ENCODE results near the gene GZMM.

GZMM gene

DNA sequence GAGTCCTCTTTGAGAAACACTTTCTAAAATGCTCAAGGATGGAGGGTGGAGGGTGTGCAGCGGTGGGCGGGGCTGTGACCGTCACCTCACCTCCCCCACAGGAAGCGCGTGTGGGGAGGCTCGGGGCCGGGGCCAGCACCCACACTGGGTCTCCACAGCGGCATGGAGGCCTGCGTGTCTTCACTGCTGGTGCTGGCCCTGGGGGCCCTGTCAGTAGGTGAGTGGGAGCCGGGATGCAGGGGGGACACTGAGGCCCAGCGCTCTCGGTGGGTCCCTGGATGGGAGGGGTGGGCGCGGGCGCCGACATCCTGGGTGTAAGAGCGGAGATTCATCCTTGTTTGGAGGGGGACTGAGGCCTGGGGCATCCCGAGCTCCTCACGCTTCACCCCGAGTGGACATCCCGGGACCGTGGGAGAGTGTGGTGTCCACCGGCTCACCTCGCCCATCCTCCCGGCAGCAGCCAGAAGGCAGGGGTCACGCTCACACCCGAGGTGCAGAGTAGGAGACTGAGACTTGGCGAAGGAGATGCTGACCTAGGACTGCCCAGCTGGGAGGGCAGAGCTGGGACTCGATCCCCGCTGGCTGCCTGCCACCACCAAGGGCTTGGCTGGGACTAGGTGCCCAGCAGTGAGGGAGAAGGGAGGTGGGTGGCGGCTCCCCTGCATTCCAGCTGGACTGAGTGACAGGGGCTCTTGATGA, at the start of gene GZMM:
Gene GZMM (plus strand): TSS at position 144 of the 699 bp plus-strand sequence. CDS start 19 bp downstream, at position 163.
- DNase-seq = peak; percentile 91

- no peak for DNase-seq
These were observed 49.4 kb upstream of the GZMM start for GRCh38 chr19:494171-495080.

DNA sequence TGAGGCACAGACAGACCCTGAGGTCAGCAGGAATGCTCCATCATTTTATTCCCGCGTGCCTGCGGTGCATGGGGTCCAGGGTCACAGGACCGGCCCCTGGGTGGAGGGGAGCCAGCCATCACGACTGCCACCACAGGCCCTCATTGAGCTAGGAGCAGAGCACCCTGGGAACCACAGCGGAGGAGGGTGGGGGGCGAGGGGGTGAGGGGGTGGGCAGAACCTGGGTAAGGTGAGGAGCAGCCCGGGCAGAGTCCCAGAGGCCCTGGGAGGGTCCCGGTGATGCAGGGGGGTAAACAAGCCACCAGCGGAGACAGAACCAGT, 48.8 kb upstream of the GZMM start:
- no peak for DNase-seq

GRCh38 chr19:495402-496111, 48.3 kb upstream of the GZMM start:
- DNase-seq = peak; percentile 52

- DNase-seq = no peak
These were observed 47.7 kb upstream of the GZMM start, which contains the start of gene MADCAM1 for GRCh38 chr19:496112-496665. Gene MADCAM1, plus strand, starts transcription at chr19:496486. Its CDS starts 14 bp downstream, at chr19:496500.

DNA sequence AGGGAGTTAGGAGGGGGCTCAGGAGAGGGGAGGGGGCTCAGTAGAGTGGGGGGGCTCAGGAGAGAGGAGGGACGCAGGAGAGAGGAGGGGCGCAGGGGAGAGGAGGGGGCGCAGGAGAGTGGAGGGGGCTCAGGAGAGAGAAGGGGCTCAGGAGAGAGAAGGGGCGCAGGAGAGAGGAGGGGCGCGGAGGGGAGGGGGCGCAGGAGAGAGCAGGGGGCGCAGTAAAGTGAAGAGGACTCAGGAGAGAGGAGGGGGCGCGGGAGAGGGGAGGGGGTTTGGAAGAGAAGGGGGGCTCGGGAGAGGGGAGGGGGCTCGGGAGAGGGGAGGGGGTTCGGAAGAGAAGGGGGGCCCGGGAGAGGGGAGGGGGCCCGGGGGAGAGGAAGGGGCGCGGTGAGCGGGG, 46.9 kb upstream of the GZMM start:
- no peak for DNase-seq

DNA sequence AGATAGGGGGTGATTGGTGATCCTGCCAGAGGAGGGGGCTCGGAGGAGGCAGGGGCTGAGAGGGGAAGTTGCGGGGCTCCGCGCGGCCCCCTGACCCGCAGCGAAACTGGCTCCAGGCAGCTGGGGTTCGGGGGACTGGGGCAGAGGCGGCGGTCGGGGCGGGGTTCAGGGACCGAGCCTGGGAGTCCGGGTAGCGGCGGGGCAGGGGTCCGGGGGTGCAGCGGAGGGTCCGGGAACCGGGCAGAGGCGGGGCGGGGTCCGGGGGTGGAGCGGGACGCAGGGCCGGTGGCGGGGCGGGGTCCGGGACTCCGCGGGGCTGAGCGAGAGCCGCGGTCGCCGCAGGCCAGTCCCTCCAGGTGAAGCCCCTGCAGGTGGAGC, 46.4 kb upstream of the GZMM start:
- DNase-seq = no peak

DNA sequence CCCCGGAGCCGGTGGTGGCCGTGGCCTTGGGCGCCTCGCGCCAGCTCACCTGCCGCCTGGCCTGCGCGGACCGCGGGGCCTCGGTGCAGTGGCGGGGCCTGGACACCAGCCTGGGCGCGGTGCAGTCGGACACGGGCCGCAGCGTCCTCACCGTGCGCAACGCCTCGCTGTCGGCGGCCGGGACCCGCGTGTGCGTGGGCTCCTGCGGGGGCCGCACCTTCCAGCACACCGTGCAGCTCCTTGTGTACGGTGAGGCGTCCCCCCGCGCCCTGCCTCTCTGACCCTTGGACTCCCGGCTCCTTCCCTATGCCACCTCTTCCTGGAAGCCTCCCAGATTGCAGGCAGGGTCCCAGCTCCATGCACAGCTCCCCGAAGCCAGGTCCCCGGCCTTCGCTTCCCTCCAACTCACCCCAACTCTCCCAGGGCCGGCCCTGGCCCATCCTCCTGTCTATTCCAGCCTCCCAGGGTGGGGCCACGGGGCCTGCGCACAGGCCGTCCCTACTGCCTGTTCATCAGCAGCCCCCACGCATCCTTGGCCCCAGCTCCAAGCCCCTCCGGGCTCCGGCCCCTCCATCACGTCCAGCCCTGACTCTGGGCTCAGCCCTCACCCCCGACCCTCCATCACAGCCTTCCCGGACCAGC, 45.9 kb upstream of the GZMM start:
- no peak for DNase-seq

DNA sequence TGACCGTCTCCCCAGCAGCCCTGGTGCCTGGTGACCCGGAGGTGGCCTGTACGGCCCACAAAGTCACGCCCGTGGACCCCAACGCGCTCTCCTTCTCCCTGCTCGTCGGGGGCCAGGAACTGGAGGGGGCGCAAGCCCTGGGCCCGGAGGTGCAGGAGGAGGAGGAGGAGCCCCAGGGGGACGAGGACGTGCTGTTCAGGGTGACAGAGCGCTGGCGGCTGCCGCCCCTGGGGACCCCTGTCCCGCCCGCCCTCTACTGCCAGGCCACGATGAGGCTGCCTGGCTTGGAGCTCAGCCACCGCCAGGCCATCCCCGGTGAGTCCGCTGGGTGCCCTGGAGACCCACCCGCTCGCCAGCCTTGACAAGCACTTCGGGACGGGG, 45.4 kb upstream of the GZMM start:
- no peak for DNase-seq

DNA sequence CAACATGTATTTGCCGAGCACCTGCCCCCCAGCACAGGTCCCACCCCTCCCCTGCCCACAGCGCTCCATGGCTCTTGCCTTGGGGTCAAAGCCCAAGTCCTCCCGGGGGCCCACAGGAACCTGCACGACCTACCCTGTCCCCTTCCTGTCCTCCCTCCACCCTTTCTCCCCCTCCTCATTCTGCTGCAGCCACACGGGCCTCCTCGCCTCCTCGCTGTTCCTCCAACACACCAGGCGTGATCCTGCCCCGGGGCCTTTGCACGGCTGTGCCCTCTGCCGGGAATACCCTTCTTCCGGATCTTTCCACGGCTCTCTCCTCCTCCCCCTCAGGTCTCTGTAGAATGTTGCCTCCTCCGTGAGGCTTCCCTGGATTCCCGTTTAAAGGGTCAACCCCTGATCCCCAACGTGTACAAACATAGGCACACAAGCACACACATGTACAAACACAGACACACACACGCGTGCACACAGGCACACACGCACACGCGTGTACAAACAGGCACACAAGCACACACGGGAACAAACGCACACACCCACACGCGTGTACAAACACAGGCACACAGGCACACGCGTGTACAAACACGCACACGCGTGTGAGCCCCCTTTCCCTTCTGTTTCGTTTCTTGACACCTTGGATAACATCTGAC, 44.8 kb upstream of the GZMM start:
- DNase-seq = no peak

DNA sequence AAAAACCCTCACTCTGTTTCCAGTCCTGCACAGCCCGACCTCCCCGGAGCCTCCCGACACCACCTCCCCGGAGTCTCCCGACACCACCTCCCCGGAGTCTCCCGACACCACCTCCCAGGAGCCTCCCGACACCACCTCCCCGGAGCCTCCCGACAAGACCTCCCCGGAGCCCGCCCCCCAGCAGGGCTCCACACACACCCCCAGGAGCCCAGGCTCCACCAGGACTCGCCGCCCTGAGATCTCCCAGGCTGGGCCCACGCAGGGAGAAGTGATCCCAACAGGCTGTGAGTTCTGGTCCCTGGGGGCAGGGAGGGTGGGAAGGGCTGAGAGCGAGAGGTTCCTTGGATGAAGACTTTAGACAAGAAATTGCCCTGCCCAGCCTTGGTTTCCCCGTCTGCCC, 42.2 kb upstream of the GZMM start:
- no peak for DNase-seq

GRCh38 chr19:504616-505015, 39.2 kb upstream of the GZMM start:
- DNase-seq = no peak

DNA sequence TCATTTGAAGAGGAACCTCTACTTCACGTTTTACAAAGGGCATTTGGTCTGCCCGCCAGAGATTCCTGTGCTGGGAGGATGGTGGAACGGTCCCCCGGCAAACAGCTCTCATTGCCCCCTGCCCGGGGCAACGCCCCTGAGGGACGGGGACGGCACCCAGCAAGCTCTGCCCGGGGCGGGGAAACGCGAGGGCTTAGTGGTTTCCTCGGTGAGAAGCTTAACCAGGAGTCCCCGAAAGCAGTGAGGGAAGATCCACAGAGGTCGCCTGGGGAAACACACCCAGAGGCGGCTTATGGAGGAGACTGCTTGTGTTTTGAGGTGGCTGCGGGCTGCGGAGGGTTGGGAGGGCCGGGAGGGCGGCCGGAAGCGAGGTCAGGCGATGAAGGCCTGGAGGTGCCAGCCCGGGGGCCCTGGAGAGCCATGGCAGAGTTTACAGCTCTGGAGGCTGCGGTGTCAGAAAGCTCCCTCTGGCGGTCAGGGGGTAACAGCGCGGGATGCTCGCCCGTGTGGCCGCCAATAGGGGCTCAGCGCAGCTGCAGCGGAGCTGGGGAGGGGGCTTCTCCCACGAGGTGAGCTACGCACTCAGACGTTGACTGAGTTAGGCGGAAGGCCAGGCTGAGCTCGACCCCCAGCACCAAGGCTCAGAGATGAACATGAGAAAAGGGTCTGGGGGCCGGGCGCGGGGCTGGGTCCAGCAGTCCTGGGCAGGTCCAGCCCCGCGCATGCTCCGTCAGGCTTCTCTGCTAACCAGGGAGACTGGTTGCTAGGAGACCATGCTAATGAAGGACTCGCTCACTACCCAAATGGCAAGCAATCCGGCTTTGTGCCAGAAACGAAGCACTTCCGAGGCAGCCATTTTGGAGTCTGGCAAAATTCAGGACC, 37.2 kb upstream of the GZMM start:
- DNase-seq = peak; percentile 98

DNA sequence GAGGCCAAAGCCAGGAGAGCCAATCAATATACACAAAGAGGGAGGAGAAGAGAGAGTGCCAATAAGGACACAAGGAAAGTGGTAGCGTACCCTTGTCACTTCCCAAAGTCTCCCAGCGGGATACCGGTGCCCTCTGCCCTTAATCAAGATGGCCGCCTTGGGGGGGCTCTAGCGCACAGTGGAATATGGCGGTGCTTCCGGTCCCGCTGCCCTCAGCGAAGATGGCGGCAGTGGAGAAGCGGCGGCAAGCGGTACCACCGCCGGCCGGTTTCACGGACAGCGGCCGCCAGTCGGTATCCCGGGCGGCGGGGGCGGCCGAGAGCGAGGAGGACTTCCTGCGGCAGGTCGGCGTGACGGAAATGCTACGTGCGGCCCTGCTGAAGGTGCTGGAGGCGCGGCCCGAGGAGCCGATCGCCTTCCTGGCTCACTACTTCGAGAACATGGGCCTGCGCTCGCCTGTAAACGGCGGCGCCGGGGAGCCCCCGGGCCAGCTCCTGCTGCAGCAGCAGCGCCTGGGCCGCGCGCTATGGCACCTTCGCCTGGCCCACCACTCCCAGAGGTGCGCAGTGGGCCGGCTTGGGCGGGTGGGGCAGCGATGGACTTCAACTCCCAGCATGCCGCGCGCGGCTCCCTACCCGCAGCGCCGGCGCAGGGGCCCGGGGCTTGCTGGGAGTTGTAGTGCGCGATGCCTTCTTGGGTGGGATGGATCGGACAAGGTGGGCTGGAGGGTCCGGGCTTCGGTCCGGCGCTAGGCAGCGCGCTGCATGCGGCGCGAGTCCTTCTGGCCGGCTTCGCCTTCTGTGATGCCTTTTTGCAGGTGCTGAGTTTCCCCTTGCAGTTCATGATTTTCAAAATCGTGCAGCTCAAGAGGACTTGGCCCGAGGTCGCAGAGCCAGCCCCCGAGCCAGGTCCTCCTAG, 36.3 kb upstream of the GZMM start, which contains the start of gene TPGS1:
Gene TPGS1 (plus strand): TSS at position 212 of the 918 bp plus-strand sequence. CDS start 10 bp downstream, at position 222.
- DNase-seq = peak; percentile 78

DNA sequence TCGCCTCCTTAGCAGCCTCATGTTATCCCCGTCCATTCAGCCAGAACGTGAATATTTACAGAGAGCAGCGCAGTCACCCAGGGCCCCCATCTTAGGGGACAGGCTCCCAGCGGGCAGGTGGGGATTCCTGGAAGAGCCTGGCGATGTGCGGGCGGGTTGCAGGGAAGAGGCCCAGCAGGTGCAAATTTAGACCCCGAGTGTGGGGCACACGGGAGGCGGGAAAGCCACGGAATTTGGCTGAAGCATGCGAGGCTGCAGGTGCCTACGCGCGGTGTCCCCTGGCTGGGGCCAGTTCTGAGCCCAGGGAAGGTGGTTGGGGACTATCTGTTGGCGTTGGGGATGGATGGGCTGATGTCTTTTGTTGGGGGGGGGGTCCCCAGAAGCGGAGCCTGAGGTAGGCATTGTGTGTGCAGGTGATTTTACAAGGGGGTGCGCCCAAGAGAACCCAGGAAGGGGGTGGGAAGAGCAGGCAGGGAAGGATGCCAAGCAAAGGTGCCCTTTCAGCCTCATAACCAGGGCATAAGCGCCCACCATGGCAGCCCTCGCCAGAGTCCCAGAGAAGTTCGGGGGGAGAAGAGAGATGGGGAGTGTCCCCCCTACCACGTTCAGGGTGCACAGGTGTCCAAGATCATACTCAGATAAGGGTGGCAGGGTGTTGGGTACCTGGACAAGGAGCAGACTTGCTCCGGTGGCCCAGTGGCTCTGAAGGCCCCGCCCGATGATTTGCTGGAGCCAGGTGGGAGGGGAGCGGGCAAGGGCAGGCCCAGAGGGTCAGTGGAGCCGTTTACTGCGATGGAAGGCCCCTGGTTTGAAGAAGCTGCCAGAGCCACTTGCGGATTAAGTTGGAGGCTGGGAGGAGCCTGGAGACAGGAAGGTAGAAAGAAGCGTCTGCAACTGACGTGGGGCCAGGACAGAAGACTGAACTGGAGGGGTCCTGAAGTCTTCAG, 35.4 kb upstream of the GZMM start:
- no peak for DNase-seq

DNA sequence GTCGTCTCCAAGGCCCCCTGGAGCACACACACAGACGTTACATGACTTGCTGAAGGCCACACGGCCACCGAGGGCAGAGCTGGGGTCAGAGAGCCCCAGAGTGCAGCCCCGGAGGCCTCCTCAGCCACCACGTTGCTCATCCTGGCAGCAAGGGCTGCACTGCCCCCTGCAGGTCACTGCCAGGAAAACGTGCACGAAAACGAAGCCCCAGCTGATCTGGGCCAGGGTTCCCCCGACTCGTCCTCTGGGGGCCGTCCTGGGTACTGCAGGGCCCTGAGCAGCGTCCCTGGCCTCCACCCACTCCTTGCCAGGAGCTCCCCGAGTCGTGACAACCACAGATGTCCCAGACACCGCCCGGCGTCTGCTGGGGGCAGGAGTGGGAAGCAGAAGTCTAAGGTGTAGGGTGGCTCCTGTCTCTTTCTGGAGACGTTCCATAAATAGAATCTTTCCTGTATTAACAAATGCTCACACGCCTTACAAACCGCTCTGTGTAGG, 33.2 kb upstream of the GZMM start:
- peak; percentile 96 for DNase-seq

GRCh38 chr19:511101-511851, 32.6 kb upstream of the GZMM start:
- peak; percentile 93 for DNase-seq
